Mucosa of descending colon (tissue), 3 donors: Measurements from ENCODE around the gene MYO10. TPM values are rescaled to one million over a fixed set of nuclear protein-coding genes. Genes with fewer than 3 reads are reported as not detected.
A peak's percentile ranks its signal among the peaks of the same experiment; 100 is the strongest.
"Not testable (repeated sequence)": the region's sequence is repeated elsewhere in the genome, so short reads cannot be mapped to it uniquely, and the experiment has no call there.

Source experiments
- ATAC-seq: fragments of 200-7000 bp; cut with Tn5 transposase; one replicate; pipeline ENCODE4 v1.9.1; 2020; ENCODE audit warnings: mild to moderate bottlenecking, moderate library complexity
- DNase-seq, 3 donors: peaks; one replicate each; pipeline ENCODE4 v3.0.0-alpha.2; 2020
- H3K36me3 ChIP-seq: fragments of 200-600 bp; one replicate; pipeline ENCODE4 v1.8.0; 2021; ENCODE audit warnings: low read depth, mild to moderate bottlenecking
- H3K4me1 ChIP-seq: fragments of 200-600 bp; one replicate; pipeline ENCODE4 v1.8.0; 2021; ENCODE audit warnings: low read depth, mild to moderate bottlenecking
- H3K4me3 ChIP-seq: fragments of 200-600 bp; one replicate; pipeline ENCODE4 v1.8.0; 2021; ENCODE audit warnings: mild to moderate bottlenecking
- H3K9me3 ChIP-seq: fragments of 200-600 bp; one replicate; pipeline ENCODE4 v1.8.0; 2021; ENCODE audit warnings: mild to moderate bottlenecking
- CTCF ChIP-seq: fragments of 200-600 bp; IDR thresholded peaks from one replicate; pipeline ENCODE4 v1.8.0; 2022; ENCODE audit warnings: antibody characterized with exemption, mild to moderate bottlenecking
- intact Hi-C, 2 donors: fragments of 100-400 bp; cut with DNase I in 1 of 2; cut with micrococcal nuclease in 1 of 2; formaldehyde crosslinking; loops; one replicate each; pipeline versions ENCODE4 v1.11.0 to v1.11.1; 2022; cut with DNase I, micrococcal nuclease
- total RNA-seq, 3 donors: library from RNA; stranded (reverse); fragmentation: NEBNext Ultra II Directional in 2 of 3; extraction: Animal tissue kit (Norgen Biotek cat#: 25700) in 2 of 3; gene quantifications; one replicate each; pipeline versions ENCODE4 v1.2.1 to v1.2.4, GENCODE V29; 2021 to 2023
- donor health status: DM: no; HTN: no; CAD: no; lungs with moderate emphysema.
- donor health status: DM: no; HTN: no; CAD: no.
- donor health status: DM: no; HTN: yes; CAD: no.

Gene MYO10
- total RNA-seq, 3 donors from 2014 or later = 29.4 to 87.8 (median 61.3) TPM

- H3K9me3 ChIP-seq = no peaks in the 10 kb centered on the region
- H3K4me3 ChIP-seq = no peak overlapping the region
- peaks cover 22% of the 10 kb centered on the region for H3K4me1 ChIP-seq
- DNase-seq = peak in 1 of 3 donors; percentile 28
- no peak for TF ChIP-seq CTCF
- H3K36me3 ChIP-seq = no peaks in the 10 kb centered on the region
- intact Hi-C loops = no loop called here
- ATAC-seq = peak; percentile 72
Measured at GRCh38 chr5:16726538-16726946, 209.5 kb downstream of the MYO10 start.

- Histone ChIP-seq H3K36me3 (no peaks in the 10 kb centered on the region), H3K9me3 (no peaks in the 10 kb centered on the region), H3K4me3 (no peak overlapping the region), H3K4me1 (peaks cover 26% of the 10 kb centered on the region)
- intact Hi-C loops = no loop called here
- no peak for TF ChIP-seq CTCF
- ATAC-seq = no peak
- DNase-seq = no peak
Measured at GRCh38 chr5:16725575-16725974, 210.5 kb downstream of the MYO10 start.

GRCh38 chr5:16723821-16724220 is 212.3 kb downstream of the MYO10 start:
- Histone ChIP-seq H3K4me3 (no peak overlapping the region), H3K9me3 (no peaks in the 10 kb centered on the region), H3K36me3 (no peaks in the 10 kb centered on the region), H3K4me1 (peaks cover 26% of the 10 kb centered on the region)
- ATAC-seq (no peak), DNase-seq (no peak)
- no peak for TF ChIP-seq CTCF
- intact Hi-C loops = no loop called here

- intact Hi-C loops = no loop called here
- Histone ChIP-seq H3K9me3 (no peaks in the 10 kb centered on the region), H3K4me3 (no peak overlapping the region), H3K4me1 (peaks cover 17% of the 10 kb centered on the region), H3K36me3 (no peaks in the 10 kb centered on the region)
- ATAC-seq (peak; percentile 1), DNase-seq (no peak)
- TF ChIP-seq CTCF = no peak
Measured at GRCh38 chr5:16722097-16722495, 214.0 kb downstream of the MYO10 start.

- intact Hi-C loops = no loop called here
- peaks cover 12% of the 10 kb centered on the region for H3K4me1 ChIP-seq
- DNase-seq = no peak
- TF ChIP-seq CTCF = no peak
- H3K36me3 ChIP-seq = no peaks in the 10 kb centered on the region
- H3K9me3 ChIP-seq = no peaks in the 10 kb centered on the region
- H3K4me3 ChIP-seq = no peak overlapping the region
- peak; percentile 90 for ATAC-seq
Measured at GRCh38 chr5:16721151-16722096, 214.7 kb downstream of the MYO10 start.

- DNase-seq, H3K9me3 ChIP-seq, intact Hi-C loops, H3K4me3 ChIP-seq, ATAC-seq, H3K36me3 ChIP-seq: not testable (repeated sequence)
- peaks cover 16% of the 10 kb centered on the region for H3K4me1 ChIP-seq
Measured at GRCh38 chr5:16718036-16718435, 218.1 kb downstream of the MYO10 start.
